ENCODE measurements around the gene AVL9. TPM values are rescaled to one million over a fixed set of nuclear protein-coding genes. Genes with fewer than 3 reads are reported as not detected.
"Not testable (repeated sequence)": the region's sequence is repeated elsewhere in the genome, so short reads cannot be mapped to it uniquely, and the experiment has no call there.

Gene AVL9
- polyA plus RNA-seq, 1 donor = 15.5 TPM

DNA sequence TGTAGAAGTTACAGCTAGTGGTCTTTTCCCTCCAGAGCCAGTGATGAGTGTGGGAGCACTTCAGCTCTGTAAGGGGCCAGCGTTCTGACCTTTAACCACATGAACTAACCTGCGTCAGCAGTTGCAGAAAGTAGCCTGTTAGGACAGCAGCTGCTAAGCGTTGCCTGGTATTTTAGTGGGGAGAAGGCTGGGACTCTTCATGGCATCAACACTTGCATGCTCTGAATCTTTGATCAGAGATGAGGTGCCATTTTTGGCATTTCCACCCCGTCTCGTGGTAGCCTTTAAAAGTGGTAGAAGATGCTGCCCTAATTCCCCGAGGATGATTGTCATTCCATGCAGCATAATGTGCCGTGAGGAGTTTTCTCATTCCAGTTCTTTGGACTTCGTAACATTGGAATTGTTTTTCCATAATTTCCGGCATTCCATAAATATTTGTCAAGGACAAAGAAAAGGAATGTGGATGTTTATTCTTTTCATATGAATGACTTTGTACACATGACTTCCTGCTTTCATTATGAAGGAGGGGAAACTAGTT, 92.2 kb downstream of the AVL9 start:
- no peak for DNase-seq (ENCODE audit: low read depth)

DNA sequence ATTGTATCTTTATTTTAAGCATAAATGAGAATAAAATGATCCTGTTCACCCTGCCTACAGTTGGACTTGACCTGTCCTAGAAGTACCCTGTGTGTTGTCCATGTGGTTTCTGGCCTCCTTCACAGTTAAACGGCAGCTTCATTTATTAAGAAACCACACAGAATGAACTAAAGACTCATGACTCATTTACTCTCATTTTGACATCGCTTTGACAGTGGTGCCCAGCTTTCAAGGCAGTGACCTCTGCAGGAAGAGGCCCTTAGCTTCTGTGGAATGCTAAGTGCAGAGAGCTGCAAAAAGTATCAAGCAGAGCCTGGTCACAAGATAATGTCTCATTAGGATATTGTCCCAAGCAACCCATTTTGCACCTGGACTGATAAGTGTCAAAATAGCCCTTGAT, 93.4 kb downstream of the AVL9 start:
- no peak for DNase-seq (ENCODE audit: low read depth)

DNA sequence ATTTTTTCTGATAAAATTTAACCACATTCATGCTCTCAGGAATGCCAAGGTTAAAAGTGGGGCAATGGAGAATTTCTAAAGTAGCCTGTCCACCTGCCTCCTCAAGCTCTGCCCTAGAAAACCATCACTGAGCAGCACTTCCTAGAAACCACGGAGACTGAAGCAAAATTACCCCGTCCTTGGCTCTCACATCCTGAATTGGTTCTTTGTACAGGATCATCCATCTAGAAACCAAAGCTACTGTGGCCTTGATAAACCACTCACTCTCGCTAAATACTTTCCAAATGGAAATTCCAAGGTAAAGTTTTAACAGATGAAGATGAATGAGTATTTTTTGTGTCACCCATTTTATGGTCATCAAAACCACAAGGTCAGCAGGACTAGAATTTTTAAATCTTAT, 96.6 kb downstream of the AVL9 start:
- no peak for DNase-seq (ENCODE audit: low read depth)

GRCh38 chr7:32592701-32593100, 97.4 kb downstream of the AVL9 start:
- no peak for DNase-seq (ENCODE audit: low read depth)

DNA sequence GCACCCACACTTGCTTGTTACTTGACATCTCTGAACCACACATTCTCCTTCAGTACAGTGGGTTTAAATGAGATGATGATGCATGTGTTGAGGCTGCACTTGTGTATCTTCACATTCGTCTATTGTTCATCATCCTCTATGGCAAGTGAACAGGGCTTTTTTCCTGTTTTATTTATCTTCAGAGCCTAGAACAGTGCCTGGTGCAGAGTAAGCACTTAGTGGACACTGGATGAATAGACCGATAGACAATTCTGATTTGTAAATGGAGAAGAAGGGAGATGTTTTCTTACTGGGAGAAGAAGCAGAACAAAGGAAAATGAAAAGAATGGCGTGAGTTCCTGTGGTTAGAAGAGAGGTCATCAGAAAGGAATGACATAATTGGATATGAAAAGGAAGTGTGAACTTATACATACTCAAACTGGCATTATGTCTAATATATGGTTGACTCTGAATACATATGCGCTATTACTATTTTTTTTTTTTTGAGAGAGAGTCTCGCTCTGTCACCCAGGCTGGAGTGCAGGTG, 99.7 kb downstream of the AVL9 start:
- no peak for DNase-seq (ENCODE audit: low read depth)

- not testable (repeated sequence) for DNase-seq (ENCODE audit: low read depth)
Measured at GRCh38 chr7:32601196-32601595, 105.9 kb downstream of the AVL9 start.

GRCh38 chr7:32602470-32602869, 107.2 kb downstream of the AVL9 start:
- DNase-seq (ENCODE audit: low read depth) = no peak

DNA sequence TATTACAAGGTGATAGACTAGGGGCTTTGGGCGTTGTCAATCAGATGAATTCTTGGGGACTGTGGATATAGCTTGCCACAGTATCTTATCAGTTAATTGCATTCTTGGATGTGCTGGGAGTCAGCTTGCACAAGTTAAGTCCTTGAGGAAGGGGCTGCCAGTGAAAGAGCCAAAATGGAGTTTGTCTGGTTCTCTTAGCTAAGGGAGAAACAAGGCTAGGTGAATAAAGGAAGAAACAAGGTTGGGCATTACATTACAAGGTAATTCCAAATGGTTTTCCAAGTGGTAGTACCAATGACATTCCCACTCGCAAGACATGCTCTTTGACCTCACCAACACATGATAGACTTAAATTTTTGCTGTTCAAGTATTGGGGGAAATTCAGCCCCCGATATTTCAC, 108.2 kb downstream of the AVL9 start:
- DNase-seq (ENCODE audit: low read depth) = not testable (repeated sequence)

- not testable (repeated sequence) for DNase-seq (ENCODE audit: low read depth)
Measured at GRCh38 chr7:32604047-32604446, 108.8 kb downstream of the AVL9 start.

- no peak for DNase-seq (ENCODE audit: low read depth)
Measured at GRCh38 chr7:32605032-32605431, 109.7 kb downstream of the AVL9 start.

GRCh38 chr7:32609463-32609862, 114.2 kb downstream of the AVL9 start:
- no peak for DNase-seq (ENCODE audit: low read depth)

DNA sequence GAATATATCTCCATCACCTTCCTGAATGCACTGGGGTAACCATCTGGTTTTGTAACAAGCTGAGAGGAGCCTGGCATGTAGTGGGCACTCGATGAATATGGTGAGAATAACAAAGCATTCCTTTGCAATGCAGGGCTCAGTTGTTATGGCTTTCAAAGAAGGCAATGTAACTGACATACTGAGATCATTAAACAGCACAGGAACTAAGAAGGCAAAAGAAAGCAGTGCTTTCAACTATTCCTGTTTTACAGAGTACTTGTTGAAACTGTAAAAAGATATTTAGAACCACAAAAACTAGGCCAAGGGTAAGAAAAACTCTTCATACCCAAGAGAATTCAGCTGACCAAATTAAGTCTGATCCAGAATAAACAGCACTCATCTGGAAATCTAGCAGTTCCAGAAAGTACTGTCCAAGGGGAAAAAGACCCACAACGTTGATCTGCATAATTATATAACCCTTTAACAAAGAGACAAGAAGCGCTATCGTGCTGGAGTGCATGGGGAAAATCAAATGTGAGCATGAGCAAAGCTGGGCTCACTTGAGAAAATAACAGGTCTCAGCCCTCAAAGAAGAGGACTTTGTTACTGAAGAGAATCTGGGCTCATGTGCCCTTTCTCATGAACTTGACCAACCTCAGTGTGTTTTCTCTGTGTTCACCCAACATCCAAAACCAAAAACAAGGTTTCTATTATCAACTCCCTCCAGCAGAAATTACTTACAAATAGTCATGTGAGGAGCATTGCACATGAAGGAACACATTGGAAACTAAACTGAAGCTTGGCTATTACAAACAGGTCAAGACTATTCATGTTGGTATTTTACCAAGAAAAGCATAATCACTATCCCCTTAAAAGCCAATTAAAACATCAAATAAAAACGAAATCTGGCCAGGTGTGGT, 116.2 kb downstream of the AVL9 start:
- peak; percentile 25 for DNase-seq (ENCODE audit: low read depth)

- no peak for DNase-seq (ENCODE audit: low read depth)
Measured at GRCh38 chr7:32616625-32617024, 121.3 kb downstream of the AVL9 start.

- DNase-seq (ENCODE audit: low read depth) = no peak
Measured at GRCh38 chr7:32618470-32618869, 123.2 kb downstream of the AVL9 start.

DNA sequence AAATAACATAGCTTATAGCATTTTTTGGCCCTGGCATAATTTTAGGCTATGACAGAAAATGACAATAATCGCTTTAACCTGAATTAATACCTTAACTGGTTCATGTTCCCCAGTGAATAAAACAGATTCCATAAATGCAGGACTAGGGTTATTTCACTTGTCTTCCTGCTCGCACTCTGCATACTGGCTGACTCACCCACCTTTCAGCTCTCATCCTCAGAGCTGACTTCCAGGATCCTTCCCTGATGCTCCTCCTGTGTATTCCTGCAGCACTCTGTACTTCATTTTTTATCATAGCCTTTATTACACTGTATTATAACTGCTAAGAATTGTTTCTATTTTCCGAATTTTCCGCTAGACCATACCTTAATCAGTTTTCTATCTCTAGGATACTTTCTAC, 123.7 kb downstream of the AVL9 start:
- no peak for DNase-seq (ENCODE audit: low read depth)

DNA sequence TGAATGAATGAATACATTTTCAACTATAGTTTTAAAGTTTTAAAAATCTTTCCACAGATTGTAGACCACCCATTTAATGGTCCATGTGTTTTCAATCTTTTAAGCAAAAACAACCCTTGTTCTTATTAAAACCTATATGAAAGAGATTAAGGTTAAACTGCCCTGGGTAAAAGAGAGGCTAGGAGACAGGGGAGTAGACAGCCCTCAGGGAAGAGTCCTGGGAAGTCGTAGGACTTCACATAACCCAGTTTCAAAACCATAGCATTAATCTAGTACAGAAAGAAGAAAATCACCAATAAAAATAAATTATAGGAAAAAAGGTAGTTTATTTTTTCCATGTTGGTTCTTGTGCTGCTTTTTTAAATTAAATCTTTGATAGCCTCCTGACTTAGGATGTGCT, 124.1 kb downstream of the AVL9 start:
- DNase-seq (ENCODE audit: low read depth) = not testable (repeated sequence)

- no peak for DNase-seq (ENCODE audit: low read depth)
Measured at GRCh38 chr7:32631021-32631420, 135.7 kb downstream of the AVL9 start.

GRCh38 chr7:32631590-32632497, 136.6 kb downstream of the AVL9 start:
- DNase-seq (ENCODE audit: low read depth) = not testable (repeated sequence)

GRCh38 chr7:32633446-32633845, 138.2 kb downstream of the AVL9 start:
- DNase-seq (ENCODE audit: low read depth) = not testable (repeated sequence)

- not testable (repeated sequence) for DNase-seq (ENCODE audit: low read depth)
Measured at GRCh38 chr7:32634798-32635393, 139.6 kb downstream of the AVL9 start.

DNA sequence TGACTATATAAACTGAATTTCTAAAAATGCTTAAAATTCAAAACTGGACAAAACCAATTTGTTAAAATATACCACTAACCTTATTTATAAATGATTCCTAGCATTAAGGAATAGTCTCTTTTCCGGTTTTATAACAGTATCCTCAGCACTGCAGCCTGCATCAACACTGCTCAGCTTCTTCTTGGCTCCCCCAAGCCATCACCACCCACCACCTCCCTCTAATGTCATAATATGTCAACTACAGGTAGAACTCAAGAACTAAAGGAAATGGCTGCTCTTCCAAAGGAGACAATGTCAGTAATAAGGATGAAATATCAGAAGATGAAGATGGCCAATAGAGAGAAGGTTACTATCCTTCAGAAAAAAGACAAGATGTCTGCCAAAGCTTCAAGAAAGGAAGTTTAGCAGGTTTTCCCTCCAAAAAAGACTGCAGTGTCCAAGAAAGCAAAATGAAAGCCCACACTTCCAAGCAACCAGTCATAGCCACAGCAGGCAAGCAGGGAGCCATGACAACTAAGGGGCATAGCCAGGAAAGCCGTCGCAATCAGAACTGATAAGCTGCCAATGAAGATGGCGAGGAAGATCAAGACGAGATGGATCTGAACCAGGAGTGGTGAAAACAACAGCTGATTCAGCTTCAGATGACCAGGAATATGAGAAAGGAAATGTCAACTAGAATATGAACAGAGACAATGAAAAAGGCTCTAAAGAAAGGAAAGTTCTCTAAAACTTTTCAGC, 141.6 kb downstream of the AVL9 start:
- DNase-seq (ENCODE audit: low read depth) = not testable (repeated sequence)

Measured in forelimb muscle (tissue), 1 donor.